DMS114 treated with DMSO at 0.1 percent for 48 hours (cell line): ENCODE data around the gene KCNH2.

Experiments
- DNase-seq: peaks from one replicate; lab custom pipeline; 2025; ENCODE audit not compliant: unreplicated experiment; lab: John Stamatoyannopoulos, UW

The KCNH2 gene

GRCh38 chr7:150975536-150976319 lies 2.4 kb downstream of the KCNH2 start:
- no peak for DNase-seq

- DNase-seq, result peak; percentile 13
Observed at GRCh38 chr7:150974468-150975391, 3.4 kb downstream of the KCNH2 start.

- no peak for DNase-seq
Observed at GRCh38 chr7:150973571-150974451, 4.3 kb downstream of the KCNH2 start.

GRCh38 chr7:150972741-150973140 lies 5.4 kb downstream of the KCNH2 start:
- DNase-seq, result no peak

GRCh38 chr7:150972023-150972468 lies 6.1 kb downstream of the KCNH2 start:
- DNase-seq, result no peak

- DNase-seq, result no peak
Observed at GRCh38 chr7:150971242-150972022, 6.7 kb downstream of the KCNH2 start.

GRCh38 chr7:150970424-150970823 lies 7.7 kb downstream of the KCNH2 start:
- DNase-seq, result no peak

GRCh38 chr7:150969475-150969874 lies 8.6 kb downstream of the KCNH2 start:
- DNase-seq, result no peak

- DNase-seq, result no peak
Observed at GRCh38 chr7:150968734-150969372, 9.3 kb downstream of the KCNH2 start.

GRCh38 chr7:150968056-150968733 lies 9.9 kb downstream of the KCNH2 start:
- no peak for DNase-seq

GRCh38 chr7:150967349-150967748 lies 10.8 kb downstream of the KCNH2 start:
- DNase-seq, result no peak

GRCh38 chr7:150966002-150966401 lies 12.1 kb downstream of the KCNH2 start:
- DNase-seq, result no peak

GRCh38 chr7:150965273-150965830 lies 12.8 kb downstream of the KCNH2 start:
- no peak for DNase-seq

- DNase-seq, result no peak
Observed at GRCh38 chr7:150964593-150965111, 13.5 kb downstream of the KCNH2 start.

- DNase-seq, result no peak
Observed at GRCh38 chr7:150963707-150964559, 14.2 kb downstream of the KCNH2 start.

GRCh38 chr7:150962553-150963399 lies 15.3 kb downstream of the KCNH2 start:
- DNase-seq, result no peak

GRCh38 chr7:150962290-150962552 lies 15.9 kb downstream of the KCNH2 start:
- no peak for DNase-seq
